ENCODE data around the gene EHD1.

EHD1 gene

GRCh38 chr11:64841592-64842365, 36.6 kb downstream of the EHD1 start:
- no peak for DNase-seq

GRCh38 chr11:64839887-64840782, 38.3 kb downstream of the EHD1 start:
- no peak for DNase-seq

- no peak for DNase-seq
Measured at GRCh38 chr11:64839335-64839734, 39.1 kb downstream of the EHD1 start.

DNA sequence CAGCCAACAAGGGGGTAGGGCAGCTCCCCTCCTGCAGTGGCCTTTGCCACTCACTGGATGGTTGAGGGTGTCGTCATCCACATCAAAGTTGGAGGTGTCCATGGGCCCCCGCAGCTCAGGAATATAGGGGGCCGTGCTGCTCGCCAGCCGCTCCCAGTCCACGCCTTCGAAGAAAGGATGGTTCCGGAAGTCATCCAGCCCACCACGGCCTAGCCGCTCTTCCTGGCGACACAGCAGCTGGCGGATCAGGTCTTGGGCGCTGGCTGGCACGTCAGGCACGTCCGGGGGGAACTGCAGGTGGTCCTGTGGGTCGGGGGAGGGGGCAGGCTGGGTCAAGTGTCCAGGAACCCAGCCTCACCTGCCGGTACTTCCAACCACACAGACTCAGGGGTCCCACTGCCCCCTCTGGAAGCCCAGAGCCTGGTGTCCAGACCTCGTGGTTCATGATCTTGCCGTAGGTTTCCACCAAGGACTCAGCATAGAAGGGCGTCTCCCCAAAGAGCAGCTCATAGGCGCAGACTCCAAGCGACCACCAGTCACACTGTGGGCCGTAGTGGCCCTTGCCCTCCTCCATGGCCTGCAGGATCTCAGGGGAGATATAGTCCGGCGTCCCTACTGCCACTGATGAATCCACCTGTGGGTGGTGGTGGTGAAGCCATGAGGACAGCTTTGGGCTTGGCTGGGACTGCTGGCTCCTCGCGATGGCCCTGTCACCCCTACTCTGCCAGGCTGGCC, 39.7 kb downstream of the EHD1 start:
- no peak for DNase-seq

DNA sequence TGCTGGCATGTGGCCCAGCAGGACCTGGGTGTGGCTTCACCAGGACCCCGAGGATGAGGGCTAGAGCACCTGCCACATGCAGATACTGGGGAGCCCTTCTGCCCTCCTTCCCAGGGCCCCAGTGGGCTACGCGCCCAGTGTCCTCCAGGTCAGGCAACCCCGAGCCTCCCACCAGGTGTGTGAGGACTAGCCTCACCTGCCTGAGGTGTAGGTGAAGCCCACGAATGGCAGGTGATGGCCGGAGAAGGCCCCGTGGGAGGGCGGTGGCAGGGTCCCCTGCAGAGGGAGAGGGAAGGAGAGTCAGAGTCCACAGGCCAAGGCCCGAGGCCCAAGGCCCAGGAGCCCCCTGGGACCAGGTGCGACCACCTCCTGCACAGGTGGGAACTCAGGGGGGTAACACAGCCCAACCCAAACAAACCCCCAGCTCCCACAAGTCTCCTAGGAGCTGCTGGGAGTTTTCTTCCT, 40.5 kb downstream of the EHD1 start:
- no peak for DNase-seq

DNA sequence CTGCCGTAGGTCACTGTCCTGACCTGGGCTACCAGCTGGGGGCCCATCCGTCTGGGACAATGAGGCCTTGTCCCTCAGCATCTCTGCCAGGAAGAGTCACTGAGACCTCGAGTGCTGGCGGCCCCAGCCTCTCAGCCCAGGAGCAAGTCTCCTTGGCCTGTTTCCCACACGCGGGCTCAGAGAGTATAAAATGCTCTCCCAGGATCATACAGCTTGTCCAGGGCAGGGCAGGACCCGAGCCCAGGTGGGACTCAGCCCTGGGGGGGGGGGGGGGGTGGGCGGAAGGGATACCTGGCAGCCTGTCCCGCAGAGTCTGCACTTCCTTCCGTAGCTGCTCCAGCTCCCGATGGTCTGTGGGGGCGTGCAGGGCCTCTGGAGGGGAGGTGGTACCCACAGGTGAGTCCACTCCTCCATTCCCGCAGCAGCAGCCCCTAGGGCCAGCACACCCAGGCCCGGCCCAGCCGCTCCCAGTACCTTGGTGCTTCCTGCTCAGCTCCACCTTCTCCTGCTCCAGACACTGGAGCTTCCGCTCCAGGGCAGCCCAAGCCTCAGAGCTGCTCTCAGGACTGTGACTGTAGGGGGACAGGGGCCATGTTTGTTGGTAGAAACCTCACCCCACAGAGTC, 41.9 kb downstream of the EHD1 start:
- DNase-seq = no peak

GRCh38 chr11:64835616-64836447, 42.6 kb downstream of the EHD1 start:
- no peak for DNase-seq

- DNase-seq = no peak
Measured at GRCh38 chr11:64834723-64835615, 43.5 kb downstream of the EHD1 start.

DNA sequence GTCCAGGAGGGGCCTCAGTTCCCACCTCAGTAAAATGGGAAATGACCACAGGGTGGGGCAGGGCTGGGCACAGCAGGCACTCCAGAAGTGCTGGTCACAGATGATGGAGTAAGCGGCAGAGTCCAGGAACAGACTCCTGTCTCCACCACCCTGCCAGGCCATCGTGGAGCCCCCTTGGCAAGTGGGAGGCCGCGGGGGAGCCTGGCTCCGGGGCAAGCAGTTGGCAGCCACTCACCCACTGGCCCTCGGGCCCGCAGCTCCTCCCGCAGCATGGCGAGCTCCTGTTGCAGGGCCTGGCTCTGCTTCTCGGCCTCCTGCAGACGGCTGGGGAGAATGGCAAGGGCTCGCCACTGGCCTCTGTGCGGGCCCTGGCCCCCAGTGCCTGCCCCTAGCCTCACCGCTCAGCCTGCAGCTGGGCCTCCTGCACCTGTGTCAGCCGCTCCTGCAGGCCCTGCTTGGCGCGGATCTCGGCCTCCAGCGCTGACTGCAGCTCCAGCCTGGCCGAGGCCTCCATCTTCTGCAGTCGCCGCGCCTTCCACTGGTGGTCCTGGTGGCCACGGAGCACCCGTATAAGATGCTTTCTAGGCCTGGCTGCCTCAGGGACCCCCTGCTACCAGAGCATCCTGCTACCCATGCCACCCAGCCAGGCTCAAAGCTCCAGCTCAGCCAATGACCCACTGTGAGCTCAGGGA, 44.2 kb downstream of the EHD1 start:
- DNase-seq = no peak

DNA sequence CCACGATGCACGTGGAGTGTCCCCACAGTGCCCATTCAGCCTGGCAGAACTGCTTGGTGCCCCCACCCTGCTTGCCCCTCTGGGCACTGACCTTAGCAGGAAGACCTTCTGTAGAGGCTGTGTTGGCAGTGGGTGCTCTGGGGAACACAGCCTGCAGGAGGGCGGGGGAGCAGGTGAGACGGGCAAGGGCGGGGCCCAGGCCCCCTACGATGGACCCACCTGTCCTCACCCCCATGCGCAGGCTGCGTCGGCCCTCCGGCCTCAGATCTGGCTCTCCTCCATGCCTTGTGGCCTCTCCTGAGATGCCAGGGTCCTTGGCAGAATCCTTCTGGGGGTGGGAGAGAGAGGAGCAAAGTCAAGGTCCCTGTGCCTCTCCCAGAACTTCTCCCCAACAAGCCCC, 44.9 kb downstream of the EHD1 start:
- no peak for DNase-seq

DNA sequence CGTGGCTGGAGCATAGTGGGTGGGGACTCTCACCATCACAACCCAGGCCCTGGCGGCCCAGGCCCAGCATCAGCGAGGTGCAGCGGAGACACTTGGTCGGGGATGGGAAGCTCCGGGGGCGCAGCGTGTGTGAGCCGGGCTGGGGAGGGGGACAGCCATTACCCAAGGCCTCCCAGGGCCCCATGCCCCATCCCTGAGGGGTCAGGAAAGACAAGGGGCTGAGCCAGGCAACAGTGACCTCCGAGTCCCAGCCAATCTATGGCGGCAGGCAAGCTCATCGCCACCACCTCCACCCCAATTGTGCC, 45.3 kb downstream of the EHD1 start:
- DNase-seq = no peak

DNA sequence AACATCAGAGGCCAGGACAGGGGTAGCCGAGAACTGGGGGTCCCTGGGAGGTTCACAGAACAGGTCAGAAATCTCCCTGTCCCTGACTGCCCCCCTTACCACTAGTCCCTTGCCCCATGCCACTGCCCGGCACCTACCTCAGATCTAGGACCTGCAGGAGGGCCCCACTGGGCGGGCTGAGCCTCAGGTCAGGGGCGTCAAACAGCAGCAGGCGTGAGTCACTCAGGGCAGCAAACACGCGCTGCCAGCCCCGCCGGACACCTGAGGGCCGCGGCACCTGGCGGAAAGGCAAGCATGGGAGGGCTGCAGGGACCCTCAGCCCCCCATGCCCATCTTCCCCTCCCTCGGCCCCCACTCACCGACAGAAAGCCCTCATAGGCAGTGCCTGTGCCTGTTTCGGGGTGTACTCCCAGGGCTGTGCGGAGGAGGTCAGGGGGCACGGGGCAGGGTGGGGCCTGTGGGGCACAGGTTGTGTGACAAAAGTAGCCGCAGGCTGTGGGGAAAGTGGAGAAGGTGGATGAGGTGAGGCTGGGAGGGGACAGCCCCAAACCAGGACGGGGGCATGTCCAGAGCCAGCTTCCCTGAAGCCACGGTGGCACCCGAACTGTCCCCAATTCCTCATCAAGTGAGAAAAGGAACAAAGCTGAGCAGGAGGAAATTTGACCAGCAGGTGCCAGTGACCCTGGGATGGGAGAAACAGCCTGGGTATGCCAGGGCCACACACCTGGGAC, 45.8 kb downstream of the EHD1 start:
- DNase-seq = no peak

DNA sequence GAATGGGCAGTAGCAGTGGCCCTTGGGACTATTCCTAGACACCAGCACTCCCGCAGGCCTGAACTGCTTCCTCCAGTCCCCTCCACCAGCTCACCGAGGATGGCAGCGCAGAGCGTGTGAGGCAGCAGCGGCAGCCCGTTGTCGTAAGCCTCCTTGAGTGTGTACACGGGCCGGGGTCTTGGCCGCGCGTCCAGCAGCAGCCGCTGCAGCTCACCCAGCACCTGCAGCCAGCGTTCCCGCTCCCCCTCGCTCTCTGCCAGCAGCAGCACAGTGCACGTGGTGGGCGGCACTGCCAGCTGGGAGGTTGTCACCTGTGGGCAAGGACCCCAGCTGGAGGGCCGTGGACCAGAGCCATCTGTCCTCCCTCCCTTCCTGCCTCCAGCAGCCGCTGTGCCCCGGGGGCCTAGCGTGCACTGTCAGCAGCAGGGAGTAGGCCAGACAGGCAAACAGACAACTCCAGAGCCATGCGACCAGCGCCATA, 47.0 kb downstream of the EHD1 start:
- no peak for DNase-seq

DNA sequence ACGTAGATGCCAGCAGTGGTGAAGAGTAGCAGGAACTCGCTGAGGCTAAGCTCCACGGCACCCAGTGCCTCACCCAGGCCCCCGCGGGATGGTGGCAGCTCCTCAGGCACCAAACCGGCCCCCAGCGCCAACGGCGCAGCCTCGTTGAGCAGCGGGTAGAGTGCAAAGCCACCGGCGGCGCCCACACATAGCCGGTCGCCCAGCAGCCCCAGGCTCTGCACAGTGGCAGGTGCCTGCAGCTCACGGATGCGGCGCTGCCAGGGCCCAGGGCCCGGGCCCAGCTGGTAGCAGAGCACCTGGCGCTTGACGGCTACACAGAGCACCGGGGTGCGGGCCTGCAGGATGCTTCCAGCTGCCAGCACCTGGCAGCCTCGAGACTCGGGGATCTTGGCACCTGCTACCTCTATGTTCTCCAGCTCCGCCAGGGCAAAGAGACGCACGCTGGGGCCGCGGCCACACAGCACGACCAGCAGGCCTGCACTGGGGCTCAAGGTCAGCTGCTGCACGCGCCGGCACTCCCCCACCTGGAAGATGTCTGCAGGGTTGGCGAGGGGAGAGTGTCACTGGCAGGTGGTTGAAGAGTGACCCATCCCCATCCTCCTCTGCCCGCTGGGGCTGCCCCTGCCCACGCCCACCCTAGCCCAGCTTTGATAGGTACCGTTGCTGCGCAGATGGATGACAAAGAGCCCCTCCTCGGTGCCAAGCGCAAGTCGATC, 48.7 kb downstream of the EHD1 start:
- DNase-seq = no peak

DNA sequence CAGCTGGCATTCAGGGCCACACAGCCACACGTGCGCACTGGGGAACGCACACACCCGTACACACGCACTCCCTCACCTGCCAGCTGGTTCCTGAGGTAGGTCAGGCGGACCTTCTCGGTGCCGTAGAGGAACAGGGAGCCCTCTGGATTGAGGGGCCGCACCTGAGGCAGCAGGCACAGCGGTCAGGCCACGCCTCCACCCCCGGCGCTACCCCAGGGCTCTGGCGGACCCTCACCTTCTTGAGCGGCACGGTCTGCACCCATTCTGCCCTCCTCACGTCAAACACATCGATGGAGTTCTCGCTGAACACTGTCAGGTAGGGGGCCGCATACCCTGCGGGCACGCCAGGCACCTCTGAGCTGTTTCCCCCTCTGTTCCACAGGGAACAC, 51.0 kb downstream of the EHD1 start:
- DNase-seq = no peak

DNA sequence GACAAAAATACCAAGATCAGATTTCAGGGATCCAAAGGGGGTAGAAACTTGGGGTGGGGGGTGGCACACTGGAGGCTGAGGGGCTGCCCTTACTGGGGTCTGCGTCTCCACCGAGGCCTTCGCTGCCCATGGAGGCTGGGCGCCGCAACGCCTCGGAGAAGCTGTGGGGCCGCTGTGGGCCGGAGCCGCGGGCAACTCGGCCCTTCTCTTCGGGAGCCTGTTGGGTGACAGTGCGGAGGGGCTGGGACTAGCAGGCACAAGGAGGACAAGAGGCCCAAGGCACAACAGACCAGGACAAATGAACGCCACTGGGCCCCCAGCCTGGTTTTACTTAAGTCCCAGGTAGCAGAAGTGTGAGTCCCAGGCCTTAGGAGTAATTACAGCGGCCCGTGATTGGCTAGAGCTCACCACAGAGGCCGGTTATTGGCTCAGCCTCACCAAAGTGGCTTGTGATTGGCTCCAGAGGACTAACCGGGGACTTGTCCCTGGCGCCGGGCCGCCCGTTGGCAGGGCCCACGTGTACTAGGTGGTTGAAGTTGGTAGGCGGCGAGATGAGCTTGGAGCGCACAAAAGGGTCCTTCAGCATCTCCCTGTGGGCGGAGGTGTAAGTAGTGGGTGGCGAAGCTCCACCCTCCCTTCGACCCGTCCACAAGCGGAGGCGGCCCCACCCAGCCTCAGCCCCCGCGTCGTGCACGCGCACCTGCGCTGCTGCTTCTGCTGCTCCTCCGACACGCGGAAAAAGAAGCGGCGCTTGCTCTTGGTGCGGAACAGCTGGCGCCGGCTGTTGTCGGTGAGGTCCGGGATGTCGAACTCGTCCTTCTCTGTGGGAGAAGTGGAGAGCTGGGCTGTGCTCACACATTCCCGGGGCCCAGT, 51.6 kb downstream of the EHD1 start:
- DNase-seq = no peak

- DNase-seq = no peak
Measured at GRCh38 chr11:64826062-64826461, 52.4 kb downstream of the EHD1 start.

Measured in right hindlimb (tissue), 1 donor.